ENCODE measurements around the gene SRP72. TPM values are rescaled to one million over a fixed set of nuclear protein-coding genes. Genes with fewer than 3 reads are reported as not detected.
"Not testable (repeated sequence)": the region's sequence is repeated elsewhere in the genome, so short reads cannot be mapped to it uniquely, and the experiment has no call there.

SRP72 gene
- total RNA-seq, 4 donors from 2014 or later: 52.2 to 99.2 (median 77.0) TPM

DNA sequence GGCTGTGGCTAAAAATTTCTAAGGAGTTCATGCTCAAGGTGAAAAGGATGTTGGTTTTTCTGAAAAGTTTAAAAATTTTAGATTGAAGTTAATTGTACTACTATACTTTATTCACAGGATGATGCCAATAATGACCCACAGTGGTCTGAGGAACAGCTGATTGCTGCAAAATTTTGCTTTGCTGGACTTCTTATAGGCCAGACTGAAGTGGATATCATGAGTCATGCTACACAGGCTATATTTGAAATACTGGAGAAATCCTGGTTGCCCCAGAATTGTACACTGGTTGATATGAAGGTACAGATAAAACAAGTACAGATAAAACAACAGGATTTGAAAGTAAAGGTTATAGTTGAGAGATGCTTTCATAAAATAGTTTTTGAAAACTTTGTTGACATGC, 19.1 kb upstream of the SRP72 start:
- Histone ChIP-seq H3K4me3 (no peak overlapping the region), H3K4me1 (no peaks in the 10 kb centered on the region), H3K36me3 (peaks cover 57% of the 10 kb centered on the region), H3K27ac (no peak overlapping the region), H3K9me3 (no peaks in the 10 kb centered on the region), H3K27me3 (no peaks in the 10 kb centered on the region)
- TF ChIP-seq EP300 (IDR thresholded peaks at IDR 0.05) (no peak), POLR2AphosphoS5 (IDR thresholded peaks at IDR 0.05) (no peak), POLR2A (IDR thresholded peaks at IDR 0.05) (no peak)
- TF ChIP-seq, protein P1, sequence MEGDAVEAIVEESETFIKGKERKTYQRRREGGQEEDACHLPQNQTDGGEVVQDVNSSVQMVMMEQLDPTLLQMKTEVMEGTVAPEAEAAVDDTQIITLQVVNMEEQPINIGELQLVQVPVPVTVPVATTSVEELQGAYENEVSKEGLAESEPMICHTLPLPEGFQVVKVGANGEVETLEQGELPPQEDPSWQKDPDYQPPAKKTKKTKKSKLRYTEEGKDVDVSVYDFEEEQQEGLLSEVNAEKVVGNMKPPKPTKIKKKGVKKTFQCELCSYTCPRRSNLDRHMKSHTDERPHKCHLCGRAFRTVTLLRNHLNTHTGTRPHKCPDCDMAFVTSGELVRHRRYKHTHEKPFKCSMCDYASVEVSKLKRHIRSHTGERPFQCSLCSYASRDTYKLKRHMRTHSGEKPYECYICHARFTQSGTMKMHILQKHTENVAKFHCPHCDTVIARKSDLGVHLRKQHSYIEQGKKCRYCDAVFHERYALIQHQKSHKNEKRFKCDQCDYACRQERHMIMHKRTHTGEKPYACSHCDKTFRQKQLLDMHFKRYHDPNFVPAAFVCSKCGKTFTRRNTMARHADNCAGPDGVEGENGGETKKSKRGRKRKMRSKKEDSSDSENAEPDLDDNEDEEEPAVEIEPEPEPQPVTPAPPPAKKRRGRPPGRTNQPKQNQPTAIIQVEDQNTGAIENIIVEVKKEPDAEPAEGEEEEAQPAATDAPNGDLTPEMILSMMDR (IDR thresholded peaks at IDR 0.05): no peak
- no peak for DNase-seq (ENCODE audit: low spot score in 2 of 2)

- H3K4me1 ChIP-seq; H3K27me3 ChIP-seq; H3K27ac ChIP-seq; H3K4me3 ChIP-seq; DNase-seq (ENCODE audit: low spot score in 2 of 2); H3K9me3 ChIP-seq: not testable (repeated sequence)
- H3K36me3 ChIP-seq: peaks cover 61% of the 10 kb centered on the region
- WGBS: 93% methylated on average over 4 of the region's 4 CpGs
Measured at GRCh38 chr4:56449475-56449874, 17.9 kb upstream of the SRP72 start.

- no peaks in the 10 kb centered on the region for H3K27me3 ChIP-seq
- WGBS: 98% methylated on average over 1 of the region's 1 CpG
- H3K36me3 ChIP-seq: peaks cover 69% of the 10 kb centered on the region
- TF ChIP-seq POLR2A (IDR thresholded peaks at IDR 0.05) (no peak), EP300 (IDR thresholded peaks at IDR 0.05) (no peak), POLR2AphosphoS5 (IDR thresholded peaks at IDR 0.05) (no peak)
- TF ChIP-seq, protein P1 (IDR thresholded peaks at IDR 0.05): no peak
- H3K4me1 ChIP-seq: no peaks in the 10 kb centered on the region
- no peak overlapping the region for H3K27ac ChIP-seq
- no peak overlapping the region for H3K4me3 ChIP-seq
- DNase-seq (ENCODE audit: low spot score in 2 of 2): no peak
- no peaks in the 10 kb centered on the region for H3K9me3 ChIP-seq
Measured at GRCh38 chr4:56450342-56450741, 17.1 kb upstream of the SRP72 start.

DNA sequence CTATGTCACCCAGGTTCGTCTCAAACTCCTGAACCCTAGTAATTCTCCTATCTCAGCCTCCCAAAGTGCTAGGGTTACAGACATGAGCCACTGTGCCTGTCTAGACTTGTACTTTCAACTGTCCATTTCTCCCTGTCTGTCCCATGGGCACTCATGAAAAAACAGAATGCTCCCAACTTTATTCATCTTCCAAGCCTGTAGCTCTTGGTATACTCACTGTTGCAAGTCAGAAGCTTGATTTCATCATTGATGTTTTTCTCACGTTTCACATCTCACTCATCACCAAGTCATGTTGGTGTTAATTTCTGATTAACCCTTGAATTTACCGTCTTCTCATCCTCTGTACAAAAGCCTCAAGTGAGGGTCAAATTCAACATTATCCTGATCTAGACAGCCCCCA, 7.3 kb upstream of the SRP72 start:
- Histone ChIP-seq H3K36me3 (peaks cover 62% of the 10 kb centered on the region), H3K27me3 (no peaks in the 10 kb centered on the region)
- TF ChIP-seq EP300 (IDR thresholded peaks at IDR 0.05) (no peak), POLR2AphosphoS5 (IDR thresholded peaks at IDR 0.05) (no peak), POLR2A (IDR thresholded peaks at IDR 0.05) (no peak)
- TF ChIP-seq, protein P1 (IDR thresholded peaks at IDR 0.05): no peak

DNA sequence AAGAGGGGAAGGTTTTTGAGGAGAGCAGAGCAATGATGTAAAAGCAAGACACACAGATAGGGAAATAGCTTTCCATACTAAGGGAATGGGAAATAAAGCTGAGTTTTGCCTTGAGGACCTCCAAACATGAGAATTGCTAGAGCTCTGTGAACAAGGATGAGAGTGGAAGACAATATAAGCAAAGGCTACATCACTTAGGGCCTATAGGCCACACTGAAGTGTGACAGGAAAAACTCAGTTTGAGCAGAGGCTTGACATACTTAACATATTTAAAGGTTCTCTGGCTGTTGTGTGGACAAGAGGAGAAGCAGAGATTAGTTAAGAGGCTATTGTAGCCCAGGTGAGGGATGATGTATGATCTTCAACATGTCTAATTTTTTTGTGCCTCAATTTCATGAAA, 5.3 kb upstream of the SRP72 start:
- no peak for DNase-seq (ENCODE audit: low spot score in 2 of 2)
- TF ChIP-seq POLR2A (IDR thresholded peaks at IDR 0.05) (no peak), EP300 (IDR thresholded peaks at IDR 0.05) (no peak), POLR2AphosphoS5 (IDR thresholded peaks at IDR 0.05) (no peak)
- TF ChIP-seq, protein P1 (IDR thresholded peaks at IDR 0.05): no peak
- H3K27ac ChIP-seq: no peak overlapping the region

More for the DNA sequence above, 7.3 kb upstream of the SRP72 start:
- Histone ChIP-seq H3K4me1 (peaks cover 8% of the 10 kb centered on the region), H3K9me3 (no peaks in the 10 kb centered on the region), H3K27ac (no peak overlapping the region), H3K4me3 (no peak overlapping the region)
- WGBS: 73% methylated on average over 3 of the region's 3 CpGs
- no peak for DNase-seq (ENCODE audit: low spot score in 2 of 2)

GRCh38 chr4:56463711-56464110, 3.7 kb upstream of the SRP72 start:
- peaks cover 38% of the 10 kb centered on the region for H3K36me3 ChIP-seq
- TF ChIP-seq, protein P1 (IDR thresholded peaks at IDR 0.05): no peak
- TF ChIP-seq POLR2AphosphoS5 (IDR thresholded peaks at IDR 0.05) (no peak), EP300 (IDR thresholded peaks at IDR 0.05) (no peak), POLR2A (IDR thresholded peaks at IDR 0.05) (no peak)
- H3K27me3 ChIP-seq: no peaks in the 10 kb centered on the region
- DNase-seq (ENCODE audit: low spot score in 2 of 2): no peak
- 96% methylated on average over 5 of the region's 5 CpGs for WGBS
- H3K27ac ChIP-seq: no peak overlapping the region
- H3K4me1 ChIP-seq: peaks cover 32% of the 10 kb centered on the region
- no peaks in the 10 kb centered on the region for H3K9me3 ChIP-seq
- H3K4me3 ChIP-seq: no peak overlapping the region

More for the DNA sequence above, 5.3 kb upstream of the SRP72 start:
- peaks cover 27% of the 10 kb centered on the region for H3K4me1 ChIP-seq
- peaks cover 46% of the 10 kb centered on the region for H3K36me3 ChIP-seq
- no peak overlapping the region for H3K4me3 ChIP-seq
- H3K9me3 ChIP-seq: no peaks in the 10 kb centered on the region
- no peaks in the 10 kb centered on the region for H3K27me3 ChIP-seq
